Stimulated activated CD8-positive, alpha-beta memory T cell treated with anti-CD3 and anti-CD28 coated beads, Interleukin-2, amount 100 ng/mL, for 1 hour (primary cell): ENCODE data around the gene HMGN3.

Experiments
- DNase-seq, 2 donors: peaks; one replicate each; pipeline ENCODE4 v3.0.0-alpha.2; 2020; ENCODE audit warnings: low read depth in 2 of 2

Gene HMGN3

GRCh38 chr6:79184641-79185040 lies 49.8 kb downstream of the HMGN3 start:
- DNase-seq: no peak

- no peak for DNase-seq
These were observed 50.4 kb downstream of the HMGN3 start for GRCh38 chr6:79184086-79184485.

- DNase-seq: no peak
These were observed 54.4 kb downstream of the HMGN3 start for GRCh38 chr6:79180052-79180451.

- DNase-seq: no peak
These were observed 61.1 kb downstream of the HMGN3 start for GRCh38 chr6:79173378-79173777.

- DNase-seq: no peak
These were observed 63.5 kb downstream of the HMGN3 start for GRCh38 chr6:79170959-79171358.

- DNase-seq: no peak
These were observed 64.1 kb downstream of the HMGN3 start for GRCh38 chr6:79170431-79170830.

GRCh38 chr6:79168695-79168980 lies 65.8 kb downstream of the HMGN3 start:
- DNase-seq: no peak

- DNase-seq: no peak
These were observed 66.4 kb downstream of the HMGN3 start for GRCh38 chr6:79167931-79168694.

GRCh38 chr6:79159846-79160245 lies 74.6 kb downstream of the HMGN3 start:
- DNase-seq: no peak

GRCh38 chr6:79158856-79159516 lies 75.5 kb downstream of the HMGN3 start:
- DNase-seq: no peak

- DNase-seq: no peak
These were observed 76.4 kb downstream of the HMGN3 start for GRCh38 chr6:79157961-79158644.

- no peak for DNase-seq
These were observed 82.2 kb downstream of the HMGN3 start for GRCh38 chr6:79152269-79152737.
